Measurements from ENCODE around the gene GALM. TPM values are rescaled to one million over a fixed set of nuclear protein-coding genes. Genes with fewer than 3 reads are reported as not detected.
"Not testable (repeated sequence)": the region's sequence is repeated elsewhere in the genome, so short reads cannot be mapped to it uniquely, and the experiment has no call there.

The GALM gene
- total RNA-seq, 3 donors from 2014 or later, result 27.0 to 62.7 (median 58.0) TPM

DNA sequence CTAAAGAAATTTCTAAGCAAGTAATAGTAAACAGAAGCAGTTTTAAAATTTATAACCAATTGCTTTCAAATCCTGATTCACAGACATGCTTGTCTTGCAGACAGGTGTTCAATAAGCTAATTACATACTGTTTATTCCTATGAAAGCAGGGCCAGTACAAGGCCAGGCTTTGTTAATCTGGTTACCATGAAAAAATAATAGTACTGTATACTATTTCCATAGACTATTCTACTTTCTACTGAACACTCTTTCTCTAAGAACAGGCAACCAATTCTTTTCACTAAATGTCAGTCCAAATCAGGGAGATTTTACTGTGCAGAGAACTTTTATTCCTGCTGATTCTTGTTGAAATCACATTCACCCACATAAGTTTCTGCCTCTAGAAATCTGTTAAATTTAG, 88.1 kb downstream of the GALM start:
- no peak overlapping the region for H3K4me3 ChIP-seq
- H3K9me3 ChIP-seq, result no peaks in the 10 kb centered on the region
- TF ChIP-seq CTCF (IDR thresholded peaks at IDR 0.05), result no peak
- DNase-seq (no peak), ATAC-seq (no peak)
- intact Hi-C loops (cut with DNase I, micrococcal nuclease), result no loop called here
- H3K36me3 ChIP-seq (ENCODE audit: low read depth), result no peaks in the 10 kb centered on the region
- no peaks in the 10 kb centered on the region for H3K4me1 ChIP-seq (ENCODE audit: low read depth)

DNA sequence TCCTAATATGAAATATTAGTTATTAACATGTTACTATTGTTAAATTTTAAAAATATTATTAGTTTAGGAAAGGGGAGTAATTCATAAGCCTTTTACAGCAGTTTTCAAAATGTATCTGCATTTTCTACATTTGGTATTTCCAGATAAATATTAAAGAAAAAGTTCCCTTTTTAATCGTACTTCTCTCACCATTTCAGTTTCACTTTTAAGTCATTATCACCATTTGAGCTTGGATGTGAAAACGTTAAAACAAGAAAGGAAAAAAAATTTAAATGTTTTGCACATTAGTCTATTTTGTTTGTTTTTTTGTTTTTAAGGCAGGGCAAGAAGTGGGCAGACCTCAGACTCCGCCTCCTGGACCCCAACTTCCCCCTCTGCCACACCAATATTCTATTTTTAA, 88.6 kb downstream of the GALM start:
- ATAC-seq (no peak), DNase-seq (no peak)
- Histone ChIP-seq H3K9me3 (no peaks in the 10 kb centered on the region), H3K4me1 (ENCODE audit: low read depth) (no peaks in the 10 kb centered on the region), H3K36me3 (ENCODE audit: low read depth) (no peaks in the 10 kb centered on the region), H3K4me3 (no peak overlapping the region)
- intact Hi-C loops (cut with DNase I, micrococcal nuclease), result no loop called here
- TF ChIP-seq CTCF (IDR thresholded peaks at IDR 0.05), result no peak

DNA sequence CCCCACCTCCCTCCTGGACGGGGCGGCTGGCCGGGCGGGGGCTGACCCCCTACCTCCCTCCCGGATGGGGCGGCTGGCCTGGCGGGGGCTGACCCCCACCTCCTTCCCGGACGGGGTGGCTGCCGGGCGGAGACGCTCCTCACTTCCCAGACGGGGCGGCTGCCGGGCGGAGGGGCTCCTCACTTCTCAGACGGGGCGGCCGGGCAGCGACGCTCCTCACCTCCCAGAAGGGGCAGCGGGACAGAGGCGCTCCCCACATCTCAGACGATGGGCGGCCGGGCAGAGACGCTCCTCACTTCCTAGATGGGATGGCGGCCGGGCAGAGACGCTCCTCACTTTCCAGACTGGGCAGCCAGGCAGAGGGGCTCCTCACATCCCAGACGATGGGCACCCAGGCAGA, 90.0 kb downstream of the GALM start:
- intact Hi-C loops (cut with DNase I, micrococcal nuclease); ATAC-seq; H3K4me3 ChIP-seq; H3K4me1 ChIP-seq (ENCODE audit: low read depth); H3K36me3 ChIP-seq (ENCODE audit: low read depth); DNase-seq; H3K9me3 ChIP-seq: not testable (repeated sequence)

GRCh38 chr2:38763228-38763627, 97.3 kb downstream of the GALM start:
- intact Hi-C loops (cut with DNase I, micrococcal nuclease), result no loop called here
- no peak for TF ChIP-seq CTCF (IDR thresholded peaks at IDR 0.05)
- H3K4me3 ChIP-seq, result no peak overlapping the region
- H3K4me1 ChIP-seq (ENCODE audit: low read depth), result no peaks in the 10 kb centered on the region
- DNase-seq, result no peak
- no peak for ATAC-seq
- H3K9me3 ChIP-seq, result no peaks in the 10 kb centered on the region
- H3K36me3 ChIP-seq (ENCODE audit: low read depth), result no peaks in the 10 kb centered on the region

DNA sequence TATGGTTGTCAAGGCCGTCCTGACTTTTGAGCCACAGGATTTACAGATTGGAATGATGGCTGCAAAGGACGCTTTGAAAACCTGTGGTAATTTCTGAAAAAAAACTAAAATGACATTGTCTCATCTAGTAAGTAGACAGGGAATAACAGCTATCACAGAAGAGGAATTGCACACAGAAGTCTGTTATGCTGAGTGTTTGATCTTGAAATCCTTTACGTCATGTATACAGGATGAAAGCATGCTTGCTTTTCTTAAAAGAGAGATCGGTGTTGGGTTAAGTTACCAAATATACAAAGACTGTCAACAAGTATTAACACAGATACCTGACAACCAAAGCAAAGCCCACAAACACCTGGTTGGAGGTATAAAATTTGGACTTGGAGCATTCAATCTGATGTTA, 97.8 kb downstream of the GALM start:
- H3K4me1 ChIP-seq (ENCODE audit: low read depth), result no peaks in the 10 kb centered on the region
- DNase-seq (no peak), ATAC-seq (no peak)
- no peak overlapping the region for H3K4me3 ChIP-seq
- H3K36me3 ChIP-seq (ENCODE audit: low read depth), result no peaks in the 10 kb centered on the region
- no peak for TF ChIP-seq CTCF (IDR thresholded peaks at IDR 0.05)
- H3K9me3 ChIP-seq, result no peaks in the 10 kb centered on the region
- intact Hi-C loops (cut with DNase I, micrococcal nuclease), result no loop called here

GRCh38 chr2:38765149-38765548, 99.2 kb downstream of the GALM start:
- intact Hi-C loops (cut with DNase I, micrococcal nuclease), result no loop called here
- DNase-seq (no peak), ATAC-seq (no peak)
- TF ChIP-seq CTCF (IDR thresholded peaks at IDR 0.05), result no peak
- Histone ChIP-seq H3K9me3 (no peaks in the 10 kb centered on the region), H3K36me3 (ENCODE audit: low read depth) (no peaks in the 10 kb centered on the region), H3K4me3 (no peak overlapping the region), H3K4me1 (ENCODE audit: low read depth) (no peaks in the 10 kb centered on the region)
